BE2C (cell line): Measurements from ENCODE around the gene PRKN.

Experiments used
- DNase-seq: peaks from one replicate; pipeline ENCODE4 v3.0.0-alpha.2; 2020
- H3K27me3 ChIP-seq: fragments of 250-450 bp; sonication (Bioruptor Pico); 2 replicates; pipeline ENCODE4 v1.5.1; 2020; ENCODE audit warnings: mild to moderate bottlenecking
- H3K36me3 ChIP-seq: fragments of 250-450 bp; sonication (Bioruptor Pico); 2 replicates; pipeline ENCODE4 v1.5.1; 2020; ENCODE audit warnings: mild to moderate bottlenecking
- H3K4me1 ChIP-seq: fragments of 250-450 bp; sonication (Bioruptor Pico); 2 replicates; pipeline ENCODE4 v1.5.1; 2020
- H3K4me3 ChIP-seq: 2 replicates; pipeline ENCODE4 v1.5.1; 2011; ENCODE audit warnings: low read depth, low read length
- H3K9me3 ChIP-seq: fragments of 250-450 bp; sonication (Bioruptor Pico); 2 replicates; pipeline ENCODE4 v1.5.1; 2020
- TF ChIP-seq, protein P1 (sequence below): IDR thresholded peaks from 2 replicates; pipeline ENCODE4 v1.5.1; 2012; ENCODE audit warnings: mild to moderate bottlenecking, low read depth, low read length

Gene PRKN

DNA sequence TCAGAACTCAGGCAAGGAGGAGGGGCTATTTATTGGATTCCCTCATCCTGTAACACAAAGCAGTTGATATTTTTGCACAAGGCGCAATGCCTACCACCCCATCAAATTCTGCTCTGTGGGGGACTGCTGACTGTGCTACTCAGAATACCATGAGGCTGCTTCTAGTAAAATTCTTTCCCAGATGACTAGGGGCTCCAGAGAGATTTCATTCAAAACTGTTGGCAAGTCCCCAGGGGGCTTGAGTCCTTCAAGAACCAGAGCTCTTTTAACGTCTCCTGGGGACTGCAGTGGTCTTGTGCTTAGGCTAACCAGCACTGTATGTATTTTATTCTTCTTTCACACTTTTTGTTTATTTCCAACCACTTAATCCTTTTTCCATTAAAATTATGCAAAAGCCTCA is 1087.8 kb downstream of the PRKN start:
- no peak overlapping the region for H3K4me3 ChIP-seq
- no peaks in the 10 kb centered on the region for H3K9me3 ChIP-seq
- TF ChIP-seq, protein P1, sequence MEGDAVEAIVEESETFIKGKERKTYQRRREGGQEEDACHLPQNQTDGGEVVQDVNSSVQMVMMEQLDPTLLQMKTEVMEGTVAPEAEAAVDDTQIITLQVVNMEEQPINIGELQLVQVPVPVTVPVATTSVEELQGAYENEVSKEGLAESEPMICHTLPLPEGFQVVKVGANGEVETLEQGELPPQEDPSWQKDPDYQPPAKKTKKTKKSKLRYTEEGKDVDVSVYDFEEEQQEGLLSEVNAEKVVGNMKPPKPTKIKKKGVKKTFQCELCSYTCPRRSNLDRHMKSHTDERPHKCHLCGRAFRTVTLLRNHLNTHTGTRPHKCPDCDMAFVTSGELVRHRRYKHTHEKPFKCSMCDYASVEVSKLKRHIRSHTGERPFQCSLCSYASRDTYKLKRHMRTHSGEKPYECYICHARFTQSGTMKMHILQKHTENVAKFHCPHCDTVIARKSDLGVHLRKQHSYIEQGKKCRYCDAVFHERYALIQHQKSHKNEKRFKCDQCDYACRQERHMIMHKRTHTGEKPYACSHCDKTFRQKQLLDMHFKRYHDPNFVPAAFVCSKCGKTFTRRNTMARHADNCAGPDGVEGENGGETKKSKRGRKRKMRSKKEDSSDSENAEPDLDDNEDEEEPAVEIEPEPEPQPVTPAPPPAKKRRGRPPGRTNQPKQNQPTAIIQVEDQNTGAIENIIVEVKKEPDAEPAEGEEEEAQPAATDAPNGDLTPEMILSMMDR, result no peak
- DNase-seq, result no peak
- no peaks in the 10 kb centered on the region for H3K36me3 ChIP-seq
- H3K4me1 ChIP-seq, result no peaks in the 10 kb centered on the region
- H3K27me3 ChIP-seq, result no peaks in the 10 kb centered on the region

GRCh38 chr6:161637658-161638057 is 1089.9 kb downstream of the PRKN start:
- TF ChIP-seq, protein P1, result no peak
- DNase-seq, result no peak
- Histone ChIP-seq H3K4me3 (no peak overlapping the region), H3K36me3 (no peaks in the 10 kb centered on the region), H3K4me1 (peaks cover 1% of the 10 kb centered on the region; the same call in 1 of the 2 replicates), H3K27me3 (no peaks in the 10 kb centered on the region), H3K9me3 (no peaks in the 10 kb centered on the region)

GRCh38 chr6:161636882-161637430 is 1090.6 kb downstream of the PRKN start:
- H3K36me3 ChIP-seq, result no peaks in the 10 kb centered on the region
- H3K4me1 ChIP-seq, result peaks cover 7% of the 10 kb centered on the region; the same call in 1 of the 2 replicates
- H3K9me3 ChIP-seq, result no peaks in the 10 kb centered on the region
- DNase-seq, result no peak
- no peaks in the 10 kb centered on the region for H3K27me3 ChIP-seq
- no peak overlapping the region for H3K4me3 ChIP-seq
- TF ChIP-seq, protein P1, result no peak

DNA sequence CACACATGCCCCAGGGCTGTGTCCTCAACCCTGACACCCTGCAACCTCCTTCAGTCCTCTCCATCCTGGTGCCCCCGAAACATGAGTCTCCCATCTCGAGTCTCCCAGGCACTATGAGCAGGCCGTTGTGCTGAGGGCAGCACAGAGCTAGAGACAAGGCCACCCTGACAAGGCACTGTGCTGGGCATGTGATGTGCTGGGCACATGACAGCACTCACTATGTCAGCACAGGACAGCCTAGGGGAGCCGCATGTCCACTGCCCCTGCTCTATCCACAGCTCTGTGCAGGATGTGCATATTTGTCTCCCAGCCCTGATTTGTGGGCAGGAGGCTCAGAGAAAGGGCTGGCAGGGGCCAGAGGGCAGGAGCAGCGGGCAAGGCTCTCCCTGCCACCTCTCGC is 1091.6 kb downstream of the PRKN start:
- no peaks in the 10 kb centered on the region for H3K27me3 ChIP-seq
- no peak overlapping the region for H3K4me3 ChIP-seq
- H3K9me3 ChIP-seq, result no peaks in the 10 kb centered on the region
- TF ChIP-seq, protein P1, result no peak
- peaks cover 15% of the 10 kb centered on the region for H3K4me1 ChIP-seq
- H3K36me3 ChIP-seq, result no peaks in the 10 kb centered on the region
- DNase-seq, result no peak

GRCh38 chr6:161634916-161635315 is 1092.7 kb downstream of the PRKN start:
- Histone ChIP-seq H3K36me3 (no peaks in the 10 kb centered on the region), H3K27me3 (no peaks in the 10 kb centered on the region), H3K9me3 (no peaks in the 10 kb centered on the region; the same call in 1 of the 2 replicates), H3K4me3 (no peak overlapping the region), H3K4me1 (peaks cover 15% of the 10 kb centered on the region)
- TF ChIP-seq, protein P1, result no peak
- DNase-seq, result no peak

- H3K9me3 ChIP-seq, result no peaks in the 10 kb centered on the region; the same call in 1 of the 2 replicates
These were observed 1095.8 kb downstream of the PRKN start for GRCh38 chr6:161631676-161632194.

More at GRCh38 chr6:161631676-161632194, 1095.8 kb downstream of the PRKN start:
- Histone ChIP-seq H3K4me3 (no peak overlapping the region), H3K36me3 (no peaks in the 10 kb centered on the region), H3K4me1 (peaks cover 15% of the 10 kb centered on the region), H3K27me3 (no peaks in the 10 kb centered on the region)
- TF ChIP-seq, protein P1, result no peak
- DNase-seq, result no peak
